Tibial nerve (tissue), 4 donors: Measurements from ENCODE around the gene PMCH.

Source experiments
- CTCF ChIP-seq, 5 experiments: fragments of 200-600 bp in 3 of 5; fragments of 450-650 bp in 2 of 5; sonication (generic) in 3 of 5; IDR thresholded peaks; one replicate each; pipeline ENCODE4 v1.5.1; 2016 to 2019; ENCODE audit warnings: antibody characterized with exemption in 5 of 5, mild to moderate bottlenecking in 3 of 5, moderate library complexity in 2 of 5
- EP300 ChIP-seq, 2 donors: sonication (generic); formaldehyde crosslinking; IDR thresholded peaks; one replicate each; pipeline ENCODE4 v1.6.1; 2017; ENCODE audit warnings: antibody characterized with exemption in 2 of 2, mild to moderate bottlenecking in 1 of 2
- POLR2A ChIP-seq, 2 donors: fragments of 450-650 bp; IDR thresholded peaks; one replicate each; pipeline ENCODE4 v1.6.1; 2017; ENCODE audit warnings: antibody characterized with exemption in 2 of 2, mild to moderate bottlenecking in 2 of 2, moderate library complexity in 2 of 2

DNA sequence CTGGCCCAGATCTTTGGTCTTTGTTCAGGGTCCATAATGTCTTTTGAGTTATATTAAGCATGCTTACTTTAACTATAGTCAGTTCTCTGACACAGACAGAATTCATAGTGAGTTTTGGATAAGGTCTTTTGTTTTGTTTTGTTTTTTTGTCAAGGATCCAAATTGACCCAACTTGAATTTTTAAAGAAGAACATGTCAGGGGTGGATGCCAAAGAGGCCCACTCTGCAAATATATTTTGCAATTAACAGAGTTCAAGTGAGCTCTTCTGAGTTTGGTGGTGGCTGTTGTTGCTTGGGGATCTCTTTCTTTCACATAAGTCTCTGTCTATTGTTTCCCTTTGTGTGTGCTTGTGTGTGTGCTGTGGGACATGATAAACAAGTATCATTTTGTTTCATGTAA is 34.4 kb upstream of the PMCH start:
- no peak for TF ChIP-seq POLR2A (IDR thresholded peaks at IDR 0.05)
- TF ChIP-seq CTCF (IDR thresholded peaks at IDR 0.05), result no peak
- no peak for TF ChIP-seq EP300 (IDR thresholded peaks at IDR 0.05)
